Muscle of back (tissue), 11 donors: Measurements from ENCODE around the gene LRG1. TPM values are rescaled to one million over a fixed set of nuclear protein-coding genes. Genes with fewer than 3 reads are reported as not detected.
A peak's percentile ranks its signal among the peaks of the same experiment; 100 is the strongest.
"Not testable (repeated sequence)": the region's sequence is repeated elsewhere in the genome, so short reads cannot be mapped to it uniquely, and the experiment has no call there.

Experiments used
- DNase-seq, 3 donors: peaks; one replicate each; pipeline versions ENCODE4 v3.0.0 to v3.0.0-alpha.2; 2013
- polyA plus RNA-seq, 10 donors: library from polyadenylated mRNA; unstranded; fragments of 120-200 nt; gene quantifications; one replicate each; pipeline ENCODE4 v1.2.1, GENCODE V29; 2013; ENCODE audit not compliant: insufficient read length in 10 of 10

Gene LRG1
- polyA plus RNA-seq, 10 donors, result 0.35 to 0.98 (median 0.61) TPM

GRCh38 chr19:4529924-4530522, 9.8 kb downstream of the LRG1 start:
- no peak for DNase-seq

GRCh38 chr19:4528843-4529242, 11.0 kb downstream of the LRG1 start:
- DNase-seq, result no peak

GRCh38 chr19:4527377-4527776, 12.5 kb downstream of the LRG1 start:
- not testable (repeated sequence) for DNase-seq

- no peak for DNase-seq
Measured at GRCh38 chr19:4525563-4526002, 14.3 kb downstream of the LRG1 start.

GRCh38 chr19:4524808-4525562, 14.9 kb downstream of the LRG1 start:
- peak in 2 of 3 donors; percentile 51 to 75 for DNase-seq

- no peak for DNase-seq
Measured at GRCh38 chr19:4523306-4524110, 16.3 kb downstream of the LRG1 start.

- no peak for DNase-seq
Measured at GRCh38 chr19:4522291-4523002, 17.4 kb downstream of the LRG1 start.

- no peak for DNase-seq
Measured at GRCh38 chr19:4521888-4522242, 18.0 kb downstream of the LRG1 start.

- no peak for DNase-seq
Measured at GRCh38 chr19:4521170-4521887, 18.5 kb downstream of the LRG1 start.

- no peak for DNase-seq
Measured at GRCh38 chr19:4519521-4520277, 20.1 kb downstream of the LRG1 start.

GRCh38 chr19:4519172-4519496, 20.7 kb downstream of the LRG1 start:
- no peak for DNase-seq

GRCh38 chr19:4518345-4519171, 21.3 kb downstream of the LRG1 start, which contains the start of gene PLIN4:
TSS of gene PLIN4 (minus strand) at chr19:4518486. CDS start at chr19:4518272, 214 bp downstream.
- peak in 1 of 3 donors; percentile 76 for DNase-seq

- no peak for DNase-seq
Measured at GRCh38 chr19:4517451-4518057, 22.3 kb downstream of the LRG1 start.

GRCh38 chr19:4516939-4517300, 22.9 kb downstream of the LRG1 start:
- DNase-seq, result peak; percentile 35 to 66 (median 48)

GRCh38 chr19:4516199-4516938, 23.5 kb downstream of the LRG1 start:
- no peak for DNase-seq

- DNase-seq, result no peak
Measured at GRCh38 chr19:4515732-4516131, 24.1 kb downstream of the LRG1 start.

- no peak for DNase-seq
Measured at GRCh38 chr19:4513248-4513647, 26.6 kb downstream of the LRG1 start.

GRCh38 chr19:4512070-4512469, 27.8 kb downstream of the LRG1 start:
- no peak for DNase-seq
